Common myeloid progenitor, CD34-positive (primary cell): ENCODE results near the gene COBLL1.

Experiments
- CTCF ChIA-PET: fragments of 350-600 bp; sonication (Branson Sonifier 250); formaldehyde crosslinking; loops from one replicate; lab custom pipeline; 2021; ENCODE audit warnings: antibody characterized with exemption; lab: Charles Lee
- POLR2A ChIA-PET: fragments of 350-600 bp; sonication (Branson Sonifier 250); formaldehyde crosslinking; loops from one replicate; lab custom pipeline; 2021; ENCODE audit warnings: antibody characterized with exemption; lab: Charles Lee
- DNase-seq, 3 donors: peaks; one replicate each; pipeline versions ENCODE4 v3.0.0 to v3.0.0-alpha.2; 2013
- H3K27ac ChIP-seq, 2 experiments: 1 replicate in 1 of 2; 2 replicates in 1 of 2; pipeline ENCODE4 v1.7.0; 2013; ENCODE audit warnings: inconsistent platforms in 2 of 2, low read length in 2 of 2, mild to moderate bottlenecking in 2 of 2, low read depth in 1 of 2, moderate library complexity in 1 of 2; ENCODE audit not compliant: severe bottlenecking in 2 of 2, insufficient read depth in 1 of 2, poor library complexity in 1 of 2
- H3K27me3 ChIP-seq, 5 experiments: replicated peaks in 2 of 5; 1 replicate in 3 of 5; 2 replicates in 2 of 5; pipeline versions ENCODE4 v1.6.1 to v1.7.0; 2013; ENCODE audit warnings: low read length in 4 of 5, mild to moderate bottlenecking in 2 of 5, moderate library complexity in 2 of 5, inconsistent platforms in 1 of 5; ENCODE audit not compliant: insufficient read depth in 5 of 5, control insufficient read depth in 4 of 5
- H3K36me3 ChIP-seq, 4 experiments: 1 replicate in 2 of 4; 2 replicates in 2 of 4; pipeline versions ENCODE4 v1.6.1 to v1.7.0; 2013; ENCODE audit warnings: low read length in 3 of 4, control low read depth in 1 of 4, mild to moderate bottlenecking in 1 of 4; ENCODE audit not compliant: control insufficient read depth in 4 of 4, insufficient read depth in 4 of 4
- H3K4me1 ChIP-seq, 4 experiments: 1 replicate in 3 of 4; 2 replicates in 1 of 4; pipeline versions ENCODE4 v1.6.1 to v1.7.1; 2013; ENCODE audit warnings: low read length in 3 of 4, mild to moderate bottlenecking in 3 of 4, control low read depth in 1 of 4, inconsistent platforms in 1 of 4, moderate library complexity in 1 of 4; ENCODE audit not compliant: control insufficient read depth in 4 of 4, insufficient read depth in 4 of 4; ENCODE audit errors: control extremely low read depth in 1 of 4
- H3K4me3 ChIP-seq, 7 experiments: 1 replicate in 4 of 7; 2 replicates in 3 of 7; pipeline versions ENCODE4 v1.5.1 to v1.7.0; 2013; ENCODE audit warnings: mild to moderate bottlenecking in 7 of 7, low read length in 6 of 7, moderate library complexity in 6 of 7, inconsistent platforms in 2 of 7, low read depth in 2 of 7, control low read depth in 1 of 7; ENCODE audit not compliant: insufficient read depth in 4 of 7, control insufficient read depth in 1 of 7; ENCODE audit errors: extremely low read depth in 1 of 7
- H3K9me3 ChIP-seq, 5 experiments: 1 replicate in 4 of 5; 2 replicates in 1 of 5; pipeline versions ENCODE4 v1.6.1 to v1.7.1; 2013; ENCODE audit warnings: low read length in 4 of 5, mild to moderate bottlenecking in 2 of 5, inconsistent platforms in 1 of 5, low read depth in 1 of 5, moderate library complexity in 1 of 5; ENCODE audit not compliant: control insufficient read depth in 4 of 5, insufficient read depth in 2 of 5; ENCODE audit errors: control extremely low read depth in 1 of 5
- WGBS: methylation state at CpG from one replicate; pipeline ENCODE4 v1.1.5; 2013; ENCODE audit not compliant: insufficient coverage; 5-methylcytosine and 5-hydroxymethylcytosine counted together

COBLL1 gene

GRCh38 chr2:164664070-164664469 is 177.6 kb downstream of the COBLL1 start:
- POLR2A ChIA-PET: no interaction called here
- H3K27me3 ChIP-seq: no peaks in the 10 kb centered on the region
- no peaks in the 10 kb centered on the region for H3K4me1 ChIP-seq
- H3K9me3 ChIP-seq: no peaks in the 10 kb centered on the region
- H3K4me3 ChIP-seq: no peak overlapping the region
- DNase-seq: no peak
- no peaks in the 10 kb centered on the region for H3K36me3 ChIP-seq
- CTCF ChIA-PET: no interaction called here
- no peak overlapping the region for H3K27ac ChIP-seq

GRCh38 chr2:164662868-164663631 is 178.6 kb downstream of the COBLL1 start:
- WGBS: no CpG with 5 or more reads among the region's 1 CpG
- ChIA-PET CTCF (no interaction called here), POLR2A (no interaction called here)
- no peaks in the 10 kb centered on the region for H3K27me3 ChIP-seq
- H3K4me3 ChIP-seq: no peak overlapping the region
- no peaks in the 10 kb centered on the region for H3K9me3 ChIP-seq
- no peaks in the 10 kb centered on the region for H3K36me3 ChIP-seq
- H3K4me1 ChIP-seq: no peaks in the 10 kb centered on the region
- no peak overlapping the region for H3K27ac ChIP-seq
- no peak for DNase-seq

- no peaks in the 10 kb centered on the region for H3K27me3 ChIP-seq
- POLR2A ChIA-PET: no interaction called here
- H3K9me3 ChIP-seq: no peaks in the 10 kb centered on the region
- CTCF ChIA-PET: no interaction called here
- no peak overlapping the region for H3K27ac ChIP-seq
- no peaks in the 10 kb centered on the region for H3K36me3 ChIP-seq
- no peaks in the 10 kb centered on the region for H3K4me1 ChIP-seq
- 100% methylated on average over 1 of the region's 1 CpG for WGBS
- DNase-seq: no peak
- H3K4me3 ChIP-seq: no peak overlapping the region
Measured at GRCh38 chr2:164662066-164662465, 179.6 kb downstream of the COBLL1 start.

GRCh38 chr2:164661349-164661748 is 180.3 kb downstream of the COBLL1 start:
- Histone ChIP-seq H3K36me3 (no peaks in the 10 kb centered on the region), H3K27me3 (no peaks in the 10 kb centered on the region), H3K27ac (no peak overlapping the region), H3K9me3 (no peaks in the 10 kb centered on the region), H3K4me1 (peaks cover 0 to 3% (median 0%) of the 10 kb centered on the region in 4 experiments), H3K4me3 (no peak overlapping the region)
- POLR2A ChIA-PET: no interaction called here
- CTCF ChIA-PET: no interaction called here
- no peak for DNase-seq

- Histone ChIP-seq H3K4me3 (no peak overlapping the region), H3K36me3 (no peaks in the 10 kb centered on the region), H3K27ac (no peak overlapping the region), H3K9me3 (no peaks in the 10 kb centered on the region), H3K4me1 (peaks cover 0 to 3% (median 0%) of the 10 kb centered on the region in 4 experiments), H3K27me3 (no peaks in the 10 kb centered on the region)
- ChIA-PET CTCF (no interaction called here), POLR2A (no interaction called here)
- DNase-seq: no peak
- 100% methylated on average over 1 of the region's 2 CpGs for WGBS
Measured at GRCh38 chr2:164657129-164657528, 184.5 kb downstream of the COBLL1 start.

- Histone ChIP-seq H3K4me1 (peaks cover 0 to 3% (median 0%) of the 10 kb centered on the region in 4 experiments), H3K36me3 (no peaks in the 10 kb centered on the region), H3K27me3 (no peaks in the 10 kb centered on the region), H3K4me3 (no peak overlapping the region), H3K9me3 (peaks cover 0 to 5% (median 2%) of the 10 kb centered on the region in 5 experiments), H3K27ac (no peak overlapping the region)
- CTCF ChIA-PET: no interaction called here
- POLR2A ChIA-PET: no interaction called here
- DNase-seq: no peak
- WGBS: no CpG with 5 or more reads among the region's 2 CpGs
Measured at GRCh38 chr2:164655750-164656149, 185.9 kb downstream of the COBLL1 start.

GRCh38 chr2:164655336-164655735 is 186.3 kb downstream of the COBLL1 start:
- Histone ChIP-seq H3K36me3 (no peaks in the 10 kb centered on the region), H3K4me3 (no peak overlapping the region), H3K9me3 (peaks cover 0 to 5% (median 3%) of the 10 kb centered on the region in 5 experiments), H3K27me3 (no peaks in the 10 kb centered on the region), H3K4me1 (peaks cover 0 to 3% (median 0%) of the 10 kb centered on the region in 4 experiments), H3K27ac (no peak overlapping the region)
- CTCF ChIA-PET: no interaction called here
- POLR2A ChIA-PET: no interaction called here
- DNase-seq: no peak
